ENCODE results near the gene PPP2R5C.
A peak's percentile ranks its signal among the peaks of the same experiment; 100 is the strongest.

Gene PPP2R5C

GRCh38 chr14:101872346-101872745 lies 110.8 kb downstream of the PPP2R5C start:
- no peak for DNase-seq

- DNase-seq, result no peak
Measured at GRCh38 chr14:101873076-101873825, 111.7 kb downstream of the PPP2R5C start.

DNA sequence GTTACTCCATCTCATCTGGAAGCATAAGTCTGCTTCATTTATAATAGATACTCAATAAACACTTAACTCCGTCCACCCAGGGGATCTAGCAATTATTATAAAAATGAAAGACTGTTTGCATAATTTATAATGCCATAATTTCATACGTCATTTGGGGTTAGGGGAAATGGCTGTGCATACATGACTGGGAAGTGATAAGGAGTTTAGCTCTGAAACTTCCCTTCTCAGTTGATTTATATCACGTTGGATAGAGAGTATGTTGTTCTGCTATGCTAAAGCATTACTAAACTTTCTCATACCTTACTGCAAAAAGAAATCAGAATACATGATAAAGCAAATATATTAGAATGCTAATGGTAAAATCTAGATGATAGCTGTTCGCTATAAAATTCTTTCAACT lies 112.5 kb downstream of the PPP2R5C start:
- no peak for DNase-seq

- DNase-seq, result no peak
Measured at GRCh38 chr14:101875041-101875726, 113.7 kb downstream of the PPP2R5C start.

GRCh38 chr14:101875727-101876554 lies 114.4 kb downstream of the PPP2R5C start:
- no peak for DNase-seq

GRCh38 chr14:101876555-101876938 lies 115.0 kb downstream of the PPP2R5C start:
- DNase-seq, result peak; percentile 42

DNA sequence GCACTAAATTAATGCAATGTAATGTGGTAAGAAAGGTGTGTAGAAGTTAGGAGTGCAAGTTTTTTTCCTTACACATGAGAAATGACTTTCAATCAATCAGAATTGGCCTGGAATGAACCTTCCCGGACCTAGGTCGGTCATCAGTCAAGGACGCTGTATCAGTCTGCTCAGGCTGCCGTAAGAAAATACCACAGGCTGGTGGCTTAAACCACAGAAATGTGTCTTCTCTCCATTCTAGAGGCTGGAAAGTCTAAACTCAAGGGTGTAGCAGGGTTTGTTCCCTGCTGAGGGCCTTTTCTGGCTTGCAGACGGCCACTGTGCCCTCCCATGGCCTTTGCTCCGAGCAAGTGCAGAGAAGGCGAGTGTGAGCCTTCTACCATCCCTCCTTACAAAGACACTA lies 116.3 kb downstream of the PPP2R5C start:
- DNase-seq, result no peak

DNA sequence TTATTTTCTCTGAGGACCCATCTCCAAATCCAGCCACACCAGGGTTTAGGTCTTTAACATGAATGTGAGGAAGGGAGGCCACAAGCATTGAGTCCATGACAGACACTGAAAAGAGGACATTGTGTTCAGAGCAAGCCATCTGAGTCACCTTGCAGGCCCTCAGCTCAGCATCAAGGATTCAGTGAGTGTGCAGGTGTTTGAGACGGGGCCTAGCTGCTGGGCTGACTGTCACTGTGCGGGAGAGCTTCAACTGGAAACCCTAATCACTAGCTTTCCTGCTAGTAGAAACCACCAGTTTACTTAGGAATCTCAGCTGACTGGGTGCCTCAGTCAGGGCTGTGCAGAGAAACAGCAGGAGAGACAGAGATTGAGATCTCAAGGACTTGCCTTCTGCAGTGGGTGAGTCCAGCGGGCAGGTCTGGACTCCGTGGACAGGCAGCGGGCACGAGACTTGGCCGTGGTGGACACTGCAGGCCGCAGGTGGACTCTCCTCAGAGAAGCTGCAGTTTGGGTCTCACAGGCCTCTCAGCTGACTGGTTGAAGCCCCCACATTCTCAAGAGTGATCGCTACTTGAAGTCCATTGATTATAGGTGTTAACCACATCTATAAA lies 116.8 kb downstream of the PPP2R5C start:
- DNase-seq, result no peak

GRCh38 chr14:101878822-101879528 lies 117.5 kb downstream of the PPP2R5C start:
- DNase-seq, result no peak

- no peak for DNase-seq
Measured at GRCh38 chr14:101879529-101880336, 118.2 kb downstream of the PPP2R5C start.

DNA sequence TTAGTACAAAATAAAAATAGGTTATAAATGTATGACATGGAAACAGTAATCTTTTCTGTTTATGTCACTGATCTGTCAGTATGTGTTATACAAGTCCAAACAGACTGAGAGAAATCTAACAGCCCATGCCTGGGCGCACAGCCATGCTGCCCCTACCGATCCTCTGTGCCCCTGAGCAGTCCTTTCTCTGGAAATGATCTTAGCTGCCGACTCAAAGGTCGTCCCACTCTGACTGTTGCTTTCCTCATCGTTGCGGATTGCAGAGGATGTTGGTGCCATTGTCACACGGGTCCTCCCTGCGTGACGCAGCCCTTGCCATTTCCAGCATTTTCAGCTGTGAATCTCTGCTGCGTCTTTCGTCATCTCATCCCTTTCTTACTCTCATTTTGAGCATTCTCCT lies 119.9 kb downstream of the PPP2R5C start:
- DNase-seq, result no peak

GRCh38 chr14:101882141-101882935 lies 120.8 kb downstream of the PPP2R5C start:
- DNase-seq, result no peak

DNA sequence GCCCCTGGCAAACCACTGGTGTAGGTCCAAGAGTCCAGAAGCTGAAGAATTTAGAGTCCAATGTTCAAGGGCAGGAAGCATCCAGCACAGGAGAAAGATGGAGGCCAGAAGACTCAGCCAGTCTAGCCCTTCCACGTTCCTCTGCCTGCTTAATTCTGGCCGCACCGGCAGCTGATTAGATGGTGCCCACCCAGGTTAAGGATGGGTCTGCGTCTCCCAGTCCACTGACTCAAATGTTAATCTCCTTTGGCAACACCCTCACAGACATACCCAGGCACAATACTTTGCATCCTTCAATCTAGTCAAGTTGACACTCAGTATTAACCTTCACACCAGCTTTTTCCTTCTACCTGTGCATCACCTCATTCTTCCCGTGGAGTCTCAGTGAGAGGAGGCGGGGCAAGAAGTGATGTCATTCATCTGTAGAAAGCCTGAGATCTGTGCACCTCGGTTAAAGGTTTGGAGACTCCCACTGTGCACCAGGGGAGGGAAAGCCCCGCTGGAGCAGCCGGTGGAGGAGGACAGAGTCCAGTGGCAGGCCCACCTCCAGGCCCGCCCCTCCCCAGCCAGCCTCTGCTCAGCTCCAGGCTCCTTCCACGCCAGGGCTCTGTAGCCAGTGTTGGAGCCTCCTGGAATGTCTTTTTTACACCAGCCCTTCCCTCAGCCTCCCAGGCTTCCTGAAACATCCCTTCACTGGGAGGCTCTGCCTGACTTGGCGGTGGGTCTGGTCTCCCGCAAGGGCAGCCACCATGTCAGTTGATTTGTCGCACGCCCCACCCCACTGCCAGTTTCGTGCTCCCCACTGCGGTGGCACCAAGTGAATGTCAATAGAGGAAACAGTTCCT lies 122.8 kb downstream of the PPP2R5C start:
- no peak for DNase-seq

- no peak for DNase-seq
Measured at GRCh38 chr14:101884934-101885576, 123.5 kb downstream of the PPP2R5C start.

DNA sequence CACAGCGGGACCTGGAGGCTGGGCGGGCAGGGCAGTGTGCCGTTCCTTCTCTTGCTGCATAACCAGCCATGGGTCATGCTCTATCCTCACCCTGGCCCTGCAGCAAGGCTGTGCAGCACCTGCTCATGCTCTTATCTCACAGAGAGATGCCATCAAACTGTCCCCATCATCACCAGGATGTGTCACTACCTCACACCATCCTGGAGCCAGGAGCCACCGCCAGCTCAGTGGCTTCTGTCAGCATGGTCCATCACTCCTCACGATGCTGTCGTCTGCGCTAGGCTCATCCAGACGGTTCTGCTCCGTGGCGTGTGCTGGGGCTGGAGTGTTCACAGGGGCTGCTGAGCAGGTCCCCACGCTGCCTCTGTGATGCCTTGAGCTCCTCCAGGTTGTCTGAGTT lies 125.7 kb downstream of the PPP2R5C start:
- no peak for DNase-seq

GRCh38 chr14:101888182-101888581 lies 126.7 kb downstream of the PPP2R5C start:
- no peak for DNase-seq

DNA sequence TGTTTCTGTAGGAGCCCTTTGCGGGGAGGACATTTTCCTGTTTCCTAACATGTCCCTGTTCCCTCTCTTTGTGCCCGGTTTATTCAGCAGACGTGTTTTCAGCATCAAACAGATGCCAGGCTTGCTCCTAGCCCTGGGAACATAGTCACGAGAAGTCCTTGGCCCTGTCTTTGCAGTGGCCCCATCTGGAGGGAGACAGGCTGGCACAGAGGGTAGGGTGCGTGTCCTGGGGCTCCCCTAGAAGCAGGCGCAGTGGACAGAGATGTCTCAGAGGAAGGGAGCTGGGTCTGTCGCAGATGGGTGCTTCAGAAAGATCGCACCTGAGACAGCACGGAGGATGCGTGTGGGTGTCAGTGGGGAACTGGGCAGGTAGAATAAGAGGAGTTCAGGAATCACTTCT lies 127.9 kb downstream of the PPP2R5C start:
- no peak for DNase-seq

DNA sequence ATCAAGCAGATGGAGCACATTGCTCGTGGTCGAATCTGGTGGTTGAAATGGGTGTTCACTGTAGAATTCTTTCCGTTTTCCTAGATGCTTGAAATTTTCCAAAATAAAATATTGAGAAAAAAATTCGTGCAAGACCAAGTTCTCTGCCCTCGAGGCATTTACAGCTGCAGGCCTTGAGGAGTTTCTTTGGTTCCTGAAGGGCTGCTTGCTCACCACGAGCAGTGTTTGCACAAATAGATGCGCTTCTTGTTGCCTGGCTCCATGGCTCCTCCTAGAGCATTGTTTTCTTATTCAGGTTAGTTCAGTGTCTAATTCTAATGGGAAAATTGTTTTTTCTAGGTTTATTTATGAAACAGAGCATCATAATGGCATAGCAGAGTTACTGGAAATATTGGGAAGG lies 128.4 kb downstream of the PPP2R5C start:
- DNase-seq, result no peak

DNA sequence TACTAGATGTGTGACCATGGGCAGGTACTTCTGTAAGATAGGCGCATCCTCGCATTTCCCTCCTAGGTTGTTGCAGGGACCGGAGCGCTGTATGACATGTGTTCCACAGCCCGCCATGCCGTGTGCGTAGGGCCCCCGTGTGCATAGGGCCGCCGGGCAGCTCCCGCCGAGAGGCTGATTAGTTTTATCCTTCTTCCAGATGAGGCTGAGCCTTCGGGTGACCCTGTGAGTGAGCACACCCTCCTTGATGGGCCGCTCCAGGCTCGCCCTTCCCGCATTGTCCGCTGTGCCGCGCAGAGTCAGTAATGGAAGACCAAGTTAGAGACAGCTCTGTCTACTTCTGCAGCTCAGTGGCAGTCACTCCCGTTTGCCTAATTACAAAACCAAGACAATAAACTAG lies 130.0 kb downstream of the PPP2R5C start:
- no peak for DNase-seq

All from NCI-H2171 (cell line).